ENCODE measurements around the gene TMEM127. TPM values are rescaled to one million over a fixed set of nuclear protein-coding genes. Genes with fewer than 3 reads are reported as not detected.

The TMEM127 gene
- total RNA-seq, 3 donors from 2014 or later: 31.1 to 44.5 (median 35.2) TPM

DNA sequence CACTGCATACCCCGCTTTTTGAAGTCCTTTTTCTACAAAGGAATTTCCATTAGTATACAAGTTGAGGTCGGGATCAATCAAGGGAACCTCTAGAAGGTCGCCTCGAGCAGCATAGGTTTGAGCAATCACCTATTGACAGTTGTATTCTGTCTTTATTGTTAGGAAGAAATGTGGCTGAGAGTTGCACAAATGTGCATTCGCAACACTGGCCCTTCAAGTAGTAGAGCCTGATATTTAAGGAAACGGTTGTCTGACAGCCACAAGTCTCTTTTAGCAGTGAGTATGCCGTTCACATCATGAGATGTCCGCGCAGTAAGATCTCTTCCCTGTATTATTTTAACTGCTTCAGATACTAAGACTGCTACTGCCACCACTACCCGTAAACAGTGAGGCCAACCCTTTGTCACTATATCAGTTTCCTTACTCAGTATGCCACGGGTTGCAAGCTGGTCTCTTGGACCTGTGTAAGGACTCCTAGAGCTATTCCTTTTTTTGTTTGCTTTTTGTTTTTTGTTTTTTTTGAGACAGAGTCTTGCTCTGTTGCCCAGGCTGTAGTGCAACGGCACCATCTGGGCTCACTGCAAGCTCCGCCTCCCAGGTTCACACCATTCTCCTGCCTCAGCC is 47.2 kb downstream of the TMEM127 start:
- no peak for TF ChIP-seq POLR2A (IDR thresholded peaks at IDR 0.05)
- TF ChIP-seq POLR2AphosphoS5 (IDR thresholded peaks at IDR 0.05): no peak
- TF ChIP-seq, protein P1, sequence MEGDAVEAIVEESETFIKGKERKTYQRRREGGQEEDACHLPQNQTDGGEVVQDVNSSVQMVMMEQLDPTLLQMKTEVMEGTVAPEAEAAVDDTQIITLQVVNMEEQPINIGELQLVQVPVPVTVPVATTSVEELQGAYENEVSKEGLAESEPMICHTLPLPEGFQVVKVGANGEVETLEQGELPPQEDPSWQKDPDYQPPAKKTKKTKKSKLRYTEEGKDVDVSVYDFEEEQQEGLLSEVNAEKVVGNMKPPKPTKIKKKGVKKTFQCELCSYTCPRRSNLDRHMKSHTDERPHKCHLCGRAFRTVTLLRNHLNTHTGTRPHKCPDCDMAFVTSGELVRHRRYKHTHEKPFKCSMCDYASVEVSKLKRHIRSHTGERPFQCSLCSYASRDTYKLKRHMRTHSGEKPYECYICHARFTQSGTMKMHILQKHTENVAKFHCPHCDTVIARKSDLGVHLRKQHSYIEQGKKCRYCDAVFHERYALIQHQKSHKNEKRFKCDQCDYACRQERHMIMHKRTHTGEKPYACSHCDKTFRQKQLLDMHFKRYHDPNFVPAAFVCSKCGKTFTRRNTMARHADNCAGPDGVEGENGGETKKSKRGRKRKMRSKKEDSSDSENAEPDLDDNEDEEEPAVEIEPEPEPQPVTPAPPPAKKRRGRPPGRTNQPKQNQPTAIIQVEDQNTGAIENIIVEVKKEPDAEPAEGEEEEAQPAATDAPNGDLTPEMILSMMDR (IDR thresholded peaks at IDR 0.05): no peak
- no peaks in the 10 kb centered on the region for H3K27me3 ChIP-seq
- no peak overlapping the region for H3K27ac ChIP-seq
- H3K4me1 ChIP-seq: no peaks in the 10 kb centered on the region
- intact Hi-C loops (cut with DNase I; ENCODE audit: low total_unique reads): no loop called here
- H3K9me3 ChIP-seq: no peaks in the 10 kb centered on the region
- no peak overlapping the region for H3K4me3 ChIP-seq
- no peaks in the 10 kb centered on the region for H3K36me3 ChIP-seq
- DNase-seq (ENCODE audit: low spot score in 2 of 2): no peak

GRCh38 chr2:96214554-96214953 is 51.2 kb downstream of the TMEM127 start:
- Histone ChIP-seq H3K4me1 (no peaks in the 10 kb centered on the region), H3K4me3 (no peak overlapping the region), H3K27ac (no peak overlapping the region), H3K36me3 (no peaks in the 10 kb centered on the region), H3K9me3 (no peaks in the 10 kb centered on the region), H3K27me3 (no peaks in the 10 kb centered on the region)
- DNase-seq (ENCODE audit: low spot score in 2 of 2): no peak
- intact Hi-C loops (cut with DNase I; ENCODE audit: low total_unique reads): no loop called here
- TF ChIP-seq POLR2A (IDR thresholded peaks at IDR 0.05) (no peak), POLR2AphosphoS5 (IDR thresholded peaks at IDR 0.05) (no peak)
- TF ChIP-seq, protein P1 (IDR thresholded peaks at IDR 0.05): no peak

GRCh38 chr2:96213379-96213778 is 52.4 kb downstream of the TMEM127 start:
- intact Hi-C loops (cut with DNase I; ENCODE audit: low total_unique reads): loop anchor here (2.0 kb wide), 1 partner anchor 37 kb away; no protein-coding TSS in a partner anchor
- TF ChIP-seq POLR2A (IDR thresholded peaks at IDR 0.05) (no peak), POLR2AphosphoS5 (IDR thresholded peaks at IDR 0.05) (no peak)
- H3K9me3 ChIP-seq: no peaks in the 10 kb centered on the region
- H3K27me3 ChIP-seq: no peaks in the 10 kb centered on the region
- H3K4me3 ChIP-seq: no peak overlapping the region
- H3K36me3 ChIP-seq: no peaks in the 10 kb centered on the region
- H3K27ac ChIP-seq: no peak overlapping the region
- H3K4me1 ChIP-seq: no peaks in the 10 kb centered on the region
- no peak for DNase-seq (ENCODE audit: low spot score in 2 of 2)

DNA sequence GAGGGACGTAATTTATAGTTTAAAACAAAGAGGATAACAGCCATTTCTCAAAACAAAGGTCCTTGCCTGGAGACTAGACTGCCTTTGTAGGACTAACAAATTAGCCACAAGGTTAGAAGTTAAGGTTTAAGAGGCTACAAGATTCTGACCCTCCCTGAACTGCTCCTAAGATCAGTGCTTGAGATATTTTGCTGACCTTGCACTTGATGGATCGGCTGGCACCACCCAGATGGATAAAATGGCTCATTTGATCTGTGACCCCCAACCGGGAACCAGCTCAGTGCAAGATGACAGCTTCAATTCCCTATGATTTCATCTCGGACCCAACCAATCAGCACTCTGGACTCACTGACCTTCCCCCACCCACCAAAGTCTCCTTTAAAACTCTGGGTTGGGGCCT is 53.5 kb downstream of the TMEM127 start:
- no peaks in the 10 kb centered on the region for H3K36me3 ChIP-seq
- no peaks in the 10 kb centered on the region for H3K27me3 ChIP-seq
- no peaks in the 10 kb centered on the region for H3K9me3 ChIP-seq
- intact Hi-C loops (cut with DNase I; ENCODE audit: low total_unique reads): loop anchor here (2.0 kb wide), 1 partner anchor 38 kb away; no protein-coding TSS in a partner anchor
- H3K4me3 ChIP-seq: no peak overlapping the region
- H3K27ac ChIP-seq: no peak overlapping the region
- no peak for DNase-seq (ENCODE audit: low spot score in 2 of 2)
- TF ChIP-seq POLR2A (IDR thresholded peaks at IDR 0.05) (no peak), POLR2AphosphoS5 (IDR thresholded peaks at IDR 0.05) (no peak)
- TF ChIP-seq, protein P1 (IDR thresholded peaks at IDR 0.05): no peak
- no peaks in the 10 kb centered on the region for H3K4me1 ChIP-seq

DNA sequence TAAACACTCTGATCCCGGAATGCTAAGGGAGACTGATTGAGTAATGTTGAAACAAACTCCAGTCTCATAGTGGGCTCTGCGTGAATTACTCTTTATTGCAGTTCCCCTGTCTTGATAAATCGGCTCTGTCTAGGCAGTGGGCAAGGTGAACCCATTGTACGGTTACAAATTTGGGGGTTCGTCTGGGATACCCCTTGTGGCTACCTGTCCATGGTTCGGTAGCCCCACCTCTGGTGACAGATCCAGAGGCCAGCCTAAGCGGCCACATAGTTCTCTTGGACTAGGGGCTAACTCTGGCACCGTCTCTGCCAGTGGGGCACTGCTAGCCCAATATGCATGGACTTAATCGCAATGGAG is 56.1 kb downstream of the TMEM127 start:
- H3K36me3 ChIP-seq: no peaks in the 10 kb centered on the region
- no peak for DNase-seq (ENCODE audit: low spot score in 2 of 2)
- H3K4me3 ChIP-seq: peak overlapping the region in 2 of 3 donors; percentile 61 to 100
- peak overlapping the region in 1 of 2 donors; percentile 98 for H3K27ac ChIP-seq
- TF ChIP-seq POLR2A (IDR thresholded peaks at IDR 0.05): no peak
- no peak for TF ChIP-seq POLR2AphosphoS5 (IDR thresholded peaks at IDR 0.05)
- TF ChIP-seq, protein P1 (IDR thresholded peaks at IDR 0.05): no peak
- H3K4me1 ChIP-seq: peaks cover 0 to 12% of the 10 kb centered on the region in 2 donors
- no peaks in the 10 kb centered on the region for H3K27me3 ChIP-seq
- no peaks in the 10 kb centered on the region for H3K9me3 ChIP-seq
- intact Hi-C loops (cut with DNase I; ENCODE audit: low total_unique reads): no loop called here
